Hepatocyte (in vitro differentiated cells): Measurements from ENCODE around the gene AGPS. TPM values are rescaled to one million over a fixed set of nuclear protein-coding genes. Genes with fewer than 3 reads are reported as not detected.

Experiments
- DNase-seq: peaks from one replicate; pipeline ENCODE4 v3.0.0-alpha.2; 2016; ENCODE audit warnings: low spot score
- H2AFZ ChIP-seq: fragments of 200-600 bp; sonication (generic); 2 replicates; pipeline ENCODE4 v1.6.0; 2016; ENCODE audit warnings: antibody characterized with exemption, mild to moderate bottlenecking
- H3K27ac ChIP-seq: fragments of 200-600 bp; sonication (generic); 2 replicates; pipeline ENCODE4 v1.5.1; 2016; ENCODE audit warnings: mild to moderate bottlenecking
- H3K27me3 ChIP-seq: fragments of 200-600 bp; sonication (generic); 2 replicates; pipeline ENCODE4 v1.6.1; 2016
- H3K36me3 ChIP-seq: fragments of 200-600 bp; sonication (generic); replicated peaks from 2 replicates; pipeline ENCODE4 v1.5.1; 2016; ENCODE audit warnings: low read depth; ENCODE audit not compliant: insufficient read depth
- H3K4me1 ChIP-seq: fragments of 200-600 bp; sonication (generic); 2 replicates; pipeline ENCODE4 v1.5.1; 2016; ENCODE audit warnings: mild to moderate bottlenecking, moderate library complexity; ENCODE audit not compliant: insufficient read depth
- H3K4me2 ChIP-seq: fragments of 200-600 bp; sonication (generic); 2 replicates; pipeline ENCODE4 v1.6.0; 2016
- H3K4me3 ChIP-seq: fragments of 200-600 bp; sonication (generic); 2 replicates; pipeline ENCODE4 v1.5.1; 2016; ENCODE audit warnings: mild to moderate bottlenecking
- H3K79me2 ChIP-seq: fragments of 200-600 bp; sonication (generic); 2 replicates; pipeline ENCODE4 v1.6.0; 2017; ENCODE audit warnings: mild to moderate bottlenecking
- H3K9me2 ChIP-seq: fragments of 200-600 bp; sonication (generic); replicated peaks from 2 replicates; pipeline ENCODE4 v1.6.0; 2017; ENCODE audit warnings: mild to moderate bottlenecking; ENCODE audit not compliant: insufficient read depth
- H3K9me3 ChIP-seq: fragments of 200-600 bp; sonication (generic); 2 replicates; pipeline ENCODE4 v1.5.1; 2016; ENCODE audit warnings: low read depth, mild to moderate bottlenecking
- H4K20me1 ChIP-seq: fragments of 200-600 bp; sonication (generic); 2 replicates; pipeline ENCODE4 v1.6.0; 2016; ENCODE audit warnings: mild to moderate bottlenecking; ENCODE audit not compliant: insufficient read depth, poor library complexity, severe bottlenecking
- EZH2 ChIP-seq: fragments of 200-600 bp; sonication (generic); IDR thresholded peaks from 2 replicates; pipeline ENCODE4 v1.6.1; 2016; ENCODE audit warnings: antibody characterized with exemption, mild to moderate bottlenecking, borderline replicate concordance
- EZH2phosphoT487 ChIP-seq: fragments of 200-600 bp; sonication (generic); IDR thresholded peaks from one replicate; pipeline ENCODE4 v1.6.1; 2018; ENCODE audit warnings: antibody characterized with exemption, mild to moderate bottlenecking, low read depth, moderate library complexity; ENCODE audit not compliant: unreplicated experiment, severe bottlenecking
- WGBS: methylation state at CpG from one replicate; pipeline ENCODE4 v1.1.6; 2016; ENCODE audit warnings: low lambda C conversion rate; ENCODE audit errors: missing lambda C conversion rate; 5-methylcytosine and 5-hydroxymethylcytosine counted together
- polyA plus RNA-seq: library from polyadenylated mRNA; unstranded; fragments of >200 nt; fragmentation: Nextera tagmentation; extraction: Ambion mirVana; gene quantifications from 2 replicates; pipeline ENCODE4 v1.2.1, GENCODE V29; 2016
- total RNA-seq: library from RNA; depleted of rRNA; stranded (reverse); fragments of >200 nt; gene quantifications from 2 replicates; pipeline ENCODE4 v1.2.3, GENCODE V29; 2014
- TF ChIP-seq, protein P1 (sequence below): fragments of 200-600 bp; sonication (generic); IDR thresholded peaks from 2 replicates; pipeline ENCODE4 v1.5.1; 2016; ENCODE audit warnings: antibody characterized with exemption, mild to moderate bottlenecking; ENCODE audit not compliant: poor library complexity

The AGPS gene
- total and polyA plus RNA-seq, 2 experiments from 2014 or later: 26.6 to 36.1 TPM

GRCh38 chr2:177380181-177380580 lies 12.4 kb upstream of the AGPS start:
- Histone ChIP-seq H3K9me3 (no peaks in the 10 kb centered on the region), H3K36me3 (no peaks in the 10 kb centered on the region), H3K79me2 (no peaks in the 10 kb centered on the region), H4K20me1 (no peaks in the 10 kb centered on the region), H3K27ac (no peak overlapping the region), H3K4me3 (no peak overlapping the region), H2AFZ (no peak overlapping the region), H3K4me1 (no peaks in the 10 kb centered on the region), H3K4me2 (no peak overlapping the region), H3K9me2 (no peaks in the 10 kb centered on the region), H3K27me3 (no peaks in the 10 kb centered on the region)
- TF ChIP-seq, protein P1, sequence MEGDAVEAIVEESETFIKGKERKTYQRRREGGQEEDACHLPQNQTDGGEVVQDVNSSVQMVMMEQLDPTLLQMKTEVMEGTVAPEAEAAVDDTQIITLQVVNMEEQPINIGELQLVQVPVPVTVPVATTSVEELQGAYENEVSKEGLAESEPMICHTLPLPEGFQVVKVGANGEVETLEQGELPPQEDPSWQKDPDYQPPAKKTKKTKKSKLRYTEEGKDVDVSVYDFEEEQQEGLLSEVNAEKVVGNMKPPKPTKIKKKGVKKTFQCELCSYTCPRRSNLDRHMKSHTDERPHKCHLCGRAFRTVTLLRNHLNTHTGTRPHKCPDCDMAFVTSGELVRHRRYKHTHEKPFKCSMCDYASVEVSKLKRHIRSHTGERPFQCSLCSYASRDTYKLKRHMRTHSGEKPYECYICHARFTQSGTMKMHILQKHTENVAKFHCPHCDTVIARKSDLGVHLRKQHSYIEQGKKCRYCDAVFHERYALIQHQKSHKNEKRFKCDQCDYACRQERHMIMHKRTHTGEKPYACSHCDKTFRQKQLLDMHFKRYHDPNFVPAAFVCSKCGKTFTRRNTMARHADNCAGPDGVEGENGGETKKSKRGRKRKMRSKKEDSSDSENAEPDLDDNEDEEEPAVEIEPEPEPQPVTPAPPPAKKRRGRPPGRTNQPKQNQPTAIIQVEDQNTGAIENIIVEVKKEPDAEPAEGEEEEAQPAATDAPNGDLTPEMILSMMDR: no peak
- no peak for TF ChIP-seq EZH2phosphoT487
- TF ChIP-seq EZH2: no peak
- WGBS: 97% methylated on average over 3 of the region's 3 CpGs
- no peak for DNase-seq

- Histone ChIP-seq H3K36me3 (no peaks in the 10 kb centered on the region), H3K79me2 (peaks cover 3% of the 10 kb centered on the region), H3K9me2 (no peaks in the 10 kb centered on the region), H3K27ac (no peak overlapping the region), H3K4me1 (no peaks in the 10 kb centered on the region), H2AFZ (no peak overlapping the region), H3K27me3 (no peaks in the 10 kb centered on the region), H3K4me3 (no peak overlapping the region), H3K4me2 (no peak overlapping the region), H4K20me1 (no peaks in the 10 kb centered on the region), H3K9me3 (no peaks in the 10 kb centered on the region)
- DNase-seq: no peak
- TF ChIP-seq EZH2phosphoT487 (no peak), EZH2 (no peak)
- TF ChIP-seq, protein P1: no peak
- WGBS: 73% methylated on average over 2 of the region's 2 CpGs
These were observed 8.6 kb upstream of the AGPS start for GRCh38 chr2:177383935-177384334.

GRCh38 chr2:177385151-177385550 lies 7.4 kb upstream of the AGPS start:
- H3K4me1 ChIP-seq: no peaks in the 10 kb centered on the region
- H3K79me2 ChIP-seq: peaks cover 3% of the 10 kb centered on the region
- no peaks in the 10 kb centered on the region for H3K36me3 ChIP-seq
- no peak overlapping the region for H3K4me2 ChIP-seq
- no peak for DNase-seq
- 97% methylated on average over 2 of the region's 2 CpGs for WGBS
- H2AFZ ChIP-seq: no peak overlapping the region
- no peaks in the 10 kb centered on the region for H3K9me3 ChIP-seq
- TF ChIP-seq, protein P1: no peak
- TF ChIP-seq EZH2phosphoT487: no peak
- no peaks in the 10 kb centered on the region for H3K27me3 ChIP-seq
- H3K27ac ChIP-seq: no peak overlapping the region
- no peak overlapping the region for H3K4me3 ChIP-seq
- H3K9me2 ChIP-seq: no peaks in the 10 kb centered on the region
- no peaks in the 10 kb centered on the region for H4K20me1 ChIP-seq

DNA sequence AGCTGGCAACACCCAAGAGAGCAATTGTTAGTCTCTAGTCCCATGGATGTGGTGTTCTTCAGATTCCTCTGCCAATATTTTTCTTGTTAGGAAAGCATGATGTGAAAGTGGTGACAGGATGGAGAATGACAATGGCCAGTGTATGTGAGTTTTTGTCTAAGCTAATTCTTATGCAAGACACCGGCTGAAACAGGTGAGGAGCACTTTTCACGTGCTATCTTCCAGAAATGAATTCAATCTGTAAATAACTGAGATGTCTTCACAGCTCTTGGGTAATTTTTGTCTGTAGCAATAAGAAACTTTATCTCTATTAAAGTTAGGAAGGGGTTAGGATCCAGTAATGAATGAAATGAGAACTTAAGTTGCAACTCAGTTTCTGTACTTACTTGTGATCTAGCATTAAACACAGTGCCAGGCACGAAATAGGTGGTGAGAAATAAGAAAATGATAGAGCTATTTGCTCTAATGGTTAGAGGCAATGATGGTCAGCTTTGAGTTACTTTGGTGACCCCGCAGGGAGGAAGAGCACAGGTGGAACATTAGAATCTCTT lies 676 bp upstream of the AGPS start:
- no peak for DNase-seq
- H3K4me2 ChIP-seq: peak overlapping the region; percentile 93
- peak overlapping the region; percentile 73 for H3K4me3 ChIP-seq
- H3K4me1 ChIP-seq: peaks cover 12% of the 10 kb centered on the region
- H2AFZ ChIP-seq: peak overlapping the region; percentile 100
- H3K9me2 ChIP-seq: no peaks in the 10 kb centered on the region
- peaks cover 42% of the 10 kb centered on the region for H3K79me2 ChIP-seq
- H3K27me3 ChIP-seq: no peaks in the 10 kb centered on the region
- no peaks in the 10 kb centered on the region for H3K36me3 ChIP-seq
- peaks cover 3% of the 10 kb centered on the region for H4K20me1 ChIP-seq
- peak overlapping the region; percentile 87 for H3K27ac ChIP-seq
- no peaks in the 10 kb centered on the region for H3K9me3 ChIP-seq
- WGBS: 77% methylated on average over 4 of the region's 4 CpGs
- TF ChIP-seq, protein P1: no peak
- no peak for TF ChIP-seq EZH2phosphoT487
- no peak for TF ChIP-seq EZH2
